Measurements from ENCODE around the gene THRA. TPM values are rescaled to one million over a fixed set of nuclear protein-coding genes. Genes with fewer than 3 reads are reported as not detected.

The THRA gene
- polyA plus RNA-seq, 1 of the 3 experiments (the other 2 are of a cell fraction): 23.1 TPM

DNA sequence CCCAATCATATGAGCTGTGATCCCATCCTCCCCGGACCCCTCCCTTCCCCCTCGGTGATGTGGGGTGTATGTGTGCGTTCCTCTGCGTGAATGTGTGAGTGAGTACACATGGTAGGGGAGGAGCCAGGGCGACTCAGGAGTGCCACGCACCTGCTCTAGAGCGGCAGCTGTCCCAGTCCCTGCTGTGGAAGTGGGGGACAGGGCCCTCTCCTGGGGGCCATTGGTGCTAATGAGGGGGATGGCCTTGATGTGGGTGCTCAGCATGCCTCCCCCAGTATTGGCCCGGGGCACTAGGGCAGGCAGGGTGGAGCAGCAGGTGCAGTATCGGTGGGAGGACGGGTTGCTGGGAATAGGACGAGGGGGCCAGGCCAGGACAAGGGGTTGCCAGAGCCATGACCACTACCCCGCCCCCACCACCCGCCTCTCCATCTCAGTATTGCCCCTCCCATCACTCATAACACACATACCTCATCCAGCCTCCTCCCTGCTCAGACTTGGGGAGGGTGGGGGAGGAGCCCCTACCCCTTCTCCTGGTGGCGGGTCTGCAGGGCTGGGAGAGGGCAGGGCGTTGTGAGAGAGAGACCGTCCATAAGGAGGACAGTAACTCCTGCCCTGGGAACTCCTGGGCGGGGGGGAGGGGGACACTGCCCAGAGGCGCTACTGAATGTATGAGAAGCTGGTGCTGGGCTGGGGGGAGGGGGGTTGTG lies 29.1 kb downstream of the THRA start (continued):
- TF ChIP-seq, protein P1, sequence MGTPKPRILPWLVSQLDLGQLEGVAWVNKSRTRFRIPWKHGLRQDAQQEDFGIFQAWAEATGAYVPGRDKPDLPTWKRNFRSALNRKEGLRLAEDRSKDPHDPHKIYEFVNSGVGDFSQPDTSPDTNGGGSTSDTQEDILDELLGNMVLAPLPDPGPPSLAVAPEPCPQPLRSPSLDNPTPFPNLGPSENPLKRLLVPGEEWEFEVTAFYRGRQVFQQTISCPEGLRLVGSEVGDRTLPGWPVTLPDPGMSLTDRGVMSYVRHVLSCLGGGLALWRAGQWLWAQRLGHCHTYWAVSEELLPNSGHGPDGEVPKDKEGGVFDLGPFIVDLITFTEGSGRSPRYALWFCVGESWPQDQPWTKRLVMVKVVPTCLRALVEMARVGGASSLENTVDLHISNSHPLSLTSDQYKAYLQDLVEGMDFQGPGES (IDR thresholded peaks at IDR 0.05; ENCODE audit: low read depth, low read length): no peak
- TF ChIP-seq, protein P2, sequence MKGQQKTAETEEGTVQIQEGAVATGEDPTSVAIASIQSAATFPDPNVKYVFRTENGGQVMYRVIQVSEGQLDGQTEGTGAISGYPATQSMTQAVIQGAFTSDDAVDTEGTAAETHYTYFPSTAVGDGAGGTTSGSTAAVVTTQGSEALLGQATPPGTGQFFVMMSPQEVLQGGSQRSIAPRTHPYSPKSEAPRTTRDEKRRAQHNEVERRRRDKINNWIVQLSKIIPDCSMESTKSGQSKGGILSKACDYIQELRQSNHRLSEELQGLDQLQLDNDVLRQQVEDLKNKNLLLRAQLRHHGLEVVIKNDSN (IDR thresholded peaks at IDR 0.05; ENCODE audit: borderline replicate concordance, low read depth): no peak
- TF ChIP-seq CHD2 (IDR thresholded peaks at IDR 0.05; ENCODE audit: low read length, partially characterized antibody): no peak

DNA sequence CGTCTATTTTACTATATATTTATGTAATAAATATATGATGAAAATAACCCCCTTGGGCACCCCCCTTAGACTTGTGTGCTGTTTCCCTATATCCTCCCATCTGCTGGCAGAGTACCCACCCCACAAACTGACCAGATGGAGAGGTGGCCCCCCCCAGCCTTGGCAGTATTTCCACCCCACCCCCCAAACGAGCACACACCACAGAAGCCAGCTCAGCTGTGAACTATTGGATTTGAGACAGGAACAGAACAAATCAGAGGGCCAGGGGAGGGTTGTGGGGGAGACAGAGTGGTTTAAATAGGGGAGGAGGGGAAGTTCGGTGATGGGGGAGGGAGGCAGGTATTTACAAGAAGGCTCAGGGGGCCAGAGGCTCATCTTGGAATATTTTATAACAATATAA lies 29.8 kb downstream of the THRA start:
- no peak overlapping the region for H3K4me2 ChIP-seq
- ChIA-PET CTCF (interaction anchor here (0.8 to 12.5 kb wide), 8 partner anchors 17 to 87 kb away, joined by 3 to 98 read pairs (median 4); partner anchors contain the start of gene CSF3), POLR2A (interaction anchor here (0.6 kb wide), 1 partner anchor 77 kb away, joined by 4 read pairs; no protein-coding TSS in a partner anchor)
- no peak for DNase-seq
- peaks cover 7% of the 10 kb centered on the region for H3F3A ChIP-seq (replicated peaks; ENCODE audit: insufficient read depth)
- peaks cover 32 to 36% of the 10 kb centered on the region in 2 experiments for H3K36me3 ChIP-seq (replicated peaks in 1 of 2; ENCODE audit: control insufficient read depth in 1 of 2, insufficient read depth in 2 of 2, low read length in 1 of 2)
- H2AFZ ChIP-seq (ENCODE audit: low read depth): no peak overlapping the region
- no peak overlapping the region for H3K4me3 ChIP-seq (ENCODE audit: low read depth in 2 of 2, low read length in 1 of 2)
- no peaks in the 10 kb centered on the region for H3K9me3 ChIP-seq
- peaks cover 8% of the 10 kb centered on the region for H3K79me2 ChIP-seq (ENCODE audit: insufficient read depth)
- no peaks in the 10 kb centered on the region; a peak in 1 of 4 replicates for H3K4me1 ChIP-seq (ENCODE audit: control insufficient read depth in 1 of 2, insufficient read depth in 2 of 2, low read depth in 1 of 2, low read length in 1 of 2)
- H3K9me2 ChIP-seq: no peaks in the 10 kb centered on the region
- 68% methylated on average over 3 of the region's 3 CpGs for WGBS (ENCODE audit: low lambda C conversion rate)
- H3K27ac ChIP-seq (ENCODE audit: low read depth in 2 of 2, low read length in 1 of 2): no peak overlapping the region
- no peaks in the 10 kb centered on the region for H3K27me3 ChIP-seq (ENCODE audit: insufficient read depth)
- TF ChIP-seq FOXJ3 (CRISPR knock-in tag; IDR thresholded peaks at IDR 0.05) (no peak), MXI1 (IDR thresholded peaks at IDR 0.05; ENCODE audit: low read depth, low read length) (no peak), CHD2 (IDR thresholded peaks at IDR 0.05; ENCODE audit: low read length, partially characterized antibody) (no peak), NFIC (IDR thresholded peaks at IDR 0.05; ENCODE audit: borderline replicate concordance) (no peak), RFX5 (IDR thresholded peaks at IDR 0.05; ENCODE audit: low read length) (no peak)
- TF ChIP-seq, protein P1 (IDR thresholded peaks at IDR 0.05; ENCODE audit: low read depth, low read length): no peak
- H3K9ac ChIP-seq: no peak overlapping the region
- 0 out of 2 replicates have a peak, but pooled peaks cover 5% of the 10 kb centered on the region for H4K20me1 ChIP-seq (ENCODE audit: insufficient read depth)

DNA sequence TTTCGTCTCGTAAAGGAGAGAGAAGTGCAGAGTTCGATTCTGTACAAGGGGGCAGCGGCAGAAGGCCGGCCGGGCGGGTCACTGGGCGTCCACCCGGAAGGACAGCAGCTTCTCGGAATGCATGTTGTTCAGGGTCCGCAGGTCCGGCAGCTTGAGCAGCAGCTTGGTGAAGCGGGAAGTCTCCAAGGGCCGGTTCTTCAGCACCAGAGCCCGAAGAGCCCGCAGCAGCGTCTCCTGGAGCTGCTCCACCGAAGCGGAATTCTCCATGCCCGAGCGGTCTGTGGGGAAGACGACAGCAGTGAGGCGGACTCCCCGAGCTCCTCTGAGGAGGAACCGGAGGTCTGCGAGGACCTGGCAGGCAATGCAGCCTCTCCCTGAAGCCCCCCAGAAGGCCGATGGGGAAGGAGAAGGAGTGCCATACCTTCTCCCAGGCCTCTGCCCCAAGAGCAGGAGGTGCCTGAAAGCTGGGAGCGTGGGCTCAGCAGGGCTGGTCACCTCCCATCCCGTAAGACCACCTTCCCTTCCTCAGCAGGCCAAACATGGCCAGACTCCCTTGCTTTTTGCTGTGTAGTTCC lies 30.3 kb downstream of the THRA start:
- no peak for DNase-seq
- Histone ChIP-seq H3K9me2 (no peaks in the 10 kb centered on the region), H2AFZ (ENCODE audit: low read depth) (no peak overlapping the region), H3K4me2 (no peak overlapping the region), H3K36me3 (replicated peaks in 1 of 2; ENCODE audit: control insufficient read depth in 1 of 2, insufficient read depth in 2 of 2, low read length in 1 of 2) (peaks cover 32 to 36% of the 10 kb centered on the region in 2 experiments), H3K4me3 (ENCODE audit: low read depth in 2 of 2, low read length in 1 of 2) (no peak overlapping the region), H4K20me1 (ENCODE audit: insufficient read depth) (0 out of 2 replicates have a peak, but pooled peaks cover 5% of the 10 kb centered on the region), H3K27me3 (ENCODE audit: insufficient read depth) (no peaks in the 10 kb centered on the region), H3F3A (replicated peaks; ENCODE audit: insufficient read depth) (peaks cover 7% of the 10 kb centered on the region), H3K9ac (no peak overlapping the region), H3K9me3 (no peaks in the 10 kb centered on the region), H3K27ac (ENCODE audit: low read depth in 2 of 2, low read length in 1 of 2) (no peak overlapping the region), H3K79me2 (ENCODE audit: insufficient read depth) (peaks cover 13% of the 10 kb centered on the region), H3K4me1 (ENCODE audit: control insufficient read depth in 1 of 2, insufficient read depth in 2 of 2, low read depth in 1 of 2, low read length in 1 of 2) (peaks cover 2 to 3% of the 10 kb centered on the region in 2 experiments; a peak in 1 of 4 replicates)
- 98% methylated on average over 16 of the region's 29 CpGs for WGBS (ENCODE audit: low lambda C conversion rate)
- ChIA-PET POLR2A (interaction anchor here (0.6 kb wide), 1 partner anchor 77 kb away, joined by 4 read pairs; no protein-coding TSS in a partner anchor), CTCF (interaction anchor here (0.8 to 12.5 kb wide), 8 partner anchors 17 to 86 kb away, joined by 3 to 98 read pairs (median 4); partner anchors contain the start of gene CSF3)
- no peak for TF ChIP-seq MEF2A (IDR thresholded peaks at IDR 0.05; ENCODE audit: borderline replicate concordance, low read depth)
- no peak for TF ChIP-seq NRF1 (IDR thresholded peaks at IDR 0.05; ENCODE audit: low read depth, low read length)
- no peak for TF ChIP-seq FOXM1 (IDR thresholded peaks at IDR 0.05; ENCODE audit: low read depth)
- no peak for TF ChIP-seq EZH2phosphoT487 (IDR thresholded peaks at IDR 0.05; ENCODE audit: borderline replicate concordance, low read depth)
- no peak for TF ChIP-seq TCF12 (IDR thresholded peaks at IDR 0.05)
- no peak for TF ChIP-seq SIN3A (IDR thresholded peaks at IDR 0.05; ENCODE audit: borderline replicate concordance, low read depth, low read length)
- TF ChIP-seq POLR2AphosphoS5 (IDR thresholded peaks at IDR 0.05; ENCODE audit: low read depth, low read length): no peak
- TF ChIP-seq CHD2 (IDR thresholded peaks at IDR 0.05; ENCODE audit: low read length, partially characterized antibody): no peak
- TF ChIP-seq, protein P3, sequence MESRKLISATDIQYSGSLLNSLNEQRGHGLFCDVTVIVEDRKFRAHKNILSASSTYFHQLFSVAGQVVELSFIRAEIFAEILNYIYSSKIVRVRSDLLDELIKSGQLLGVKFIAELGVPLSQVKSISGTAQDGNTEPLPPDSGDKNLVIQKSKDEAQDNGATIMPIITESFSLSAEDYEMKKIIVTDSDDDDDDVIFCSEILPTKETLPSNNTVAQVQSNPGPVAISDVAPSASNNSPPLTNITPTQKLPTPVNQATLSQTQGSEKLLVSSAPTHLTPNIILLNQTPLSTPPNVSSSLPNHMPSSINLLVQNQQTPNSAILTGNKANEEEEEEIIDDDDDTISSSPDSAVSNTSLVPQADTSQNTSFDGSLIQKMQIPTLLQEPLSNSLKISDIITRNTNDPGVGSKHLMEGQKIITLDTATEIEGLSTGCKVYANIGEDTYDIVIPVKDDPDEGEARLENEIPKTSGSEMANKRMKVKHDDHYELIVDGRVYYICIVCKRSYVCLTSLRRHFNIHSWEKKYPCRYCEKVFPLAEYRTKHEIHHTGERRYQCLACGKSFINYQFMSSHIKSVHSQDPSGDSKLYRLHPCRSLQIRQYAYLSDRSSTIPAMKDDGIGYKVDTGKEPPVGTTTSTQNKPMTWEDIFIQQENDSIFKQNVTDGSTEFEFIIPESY (IDR thresholded peaks at IDR 0.05; ENCODE audit: borderline replicate concordance, low read depth): no peak
- TF ChIP-seq ELF1 (IDR thresholded peaks at IDR 0.05): no peak
- TF ChIP-seq, protein P4, sequence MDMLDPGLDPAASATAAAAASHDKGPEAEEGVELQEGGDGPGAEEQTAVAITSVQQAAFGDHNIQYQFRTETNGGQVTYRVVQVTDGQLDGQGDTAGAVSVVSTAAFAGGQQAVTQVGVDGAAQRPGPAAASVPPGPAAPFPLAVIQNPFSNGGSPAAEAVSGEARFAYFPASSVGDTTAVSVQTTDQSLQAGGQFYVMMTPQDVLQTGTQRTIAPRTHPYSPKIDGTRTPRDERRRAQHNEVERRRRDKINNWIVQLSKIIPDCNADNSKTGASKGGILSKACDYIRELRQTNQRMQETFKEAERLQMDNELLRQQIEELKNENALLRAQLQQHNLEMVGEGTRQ (IDR thresholded peaks at IDR 0.05; ENCODE audit: borderline replicate concordance, low read depth, low read length): no peak

All from SK-N-SH (cell line).